ENCODE data around the gene SRP68. TPM values are rescaled to one million over a fixed set of nuclear protein-coding genes. Genes with fewer than 3 reads are reported as not detected.

SRP68 gene
- total and polyA plus RNA-seq, 2 of the 4 experiments (the other 2 are of a cell fraction), result 47.1 to 82.6 TPM

GRCh38 chr17:76076765-76077583 lies 4.7 kb upstream of the SRP68 start:
- H2BK15ac ChIP-seq (ENCODE audit: low read depth, low read length), result no peak overlapping the region
- H3K9me1 ChIP-seq (ENCODE audit: insufficient read depth, low read length), result peaks cover 11% of the 10 kb centered on the region
- no peak overlapping the region for H3K4ac ChIP-seq (ENCODE audit: low read depth, low read length)
- no peak overlapping the region for H4K91ac ChIP-seq (ENCODE audit: insufficient read depth, low read depth, low read length)
- no peak overlapping the region for H2BK20ac ChIP-seq (ENCODE audit: low read depth, low read length)
- H3K4me1 ChIP-seq (ENCODE audit: control insufficient read depth, insufficient read depth, low read length), result peaks cover 3% of the 10 kb centered on the region; the same call in 1 of the 2 replicates
- no peak overlapping the region for H2BK120ac ChIP-seq (ENCODE audit: low read depth, low read length)
- no peak overlapping the region for H3K4me2 ChIP-seq (ENCODE audit: low read depth, low read length)
- no peak overlapping the region for H3K23ac ChIP-seq (ENCODE audit: low read depth, low read length)
- BruUV-seq (replicated peaks), result no TSS peak
- no peaks in the 10 kb centered on the region for H3K9me3 ChIP-seq (ENCODE audit: control insufficient read depth, insufficient read depth, low read length)
- WGBS, 2 experiments (ENCODE audit: extremely low coverage in 2 of 2, insufficient read length in 1 of 2), result 3% methylated on average over 38 of the region's 82 CpGs; no CpG with 5 or more reads in 1 of the 2 experiments
- H3K4me3 ChIP-seq (ENCODE audit: insufficient read depth, low read depth, low read length), result no peak overlapping the region
- ATAC-seq (ENCODE audit: low read depth) (no peak), DNase-seq (peak; percentile 41)
- dilution Hi-C loops (cut with HindIII; ENCODE audit: low sequenced_read_pairs, unreplicated experiment) (no loop called here), intact Hi-C loops (cut with micrococcal nuclease) (loop anchor here (10.0 kb wide), 1 partner anchor 172 kb away; the partner anchor contains the start of gene MRPL38), in situ Hi-C loops (cut with MboI; ENCODE audit: low sequenced_read_pairs) (no loop called here)
- H2AK5ac ChIP-seq (ENCODE audit: low read depth, low read length), result no peak overlapping the region
- H3K56ac ChIP-seq (ENCODE audit: extremely low read depth, insufficient read depth, low read length), result no peak overlapping the region
- H3K79me1 ChIP-seq (ENCODE audit: low read depth in 1 of 2, low read length in 2 of 2), result peaks cover 0 to 8% of the 10 kb centered on the region in 2 experiments; a peak in 2 of 4 replicates
- H3K14ac ChIP-seq (replicated peaks; ENCODE audit: low read depth, low read length), result no peak overlapping the region
- H4K5ac ChIP-seq (ENCODE audit: low read depth, low read length), result no peak overlapping the region
- TF ChIP-seq ELK1 (IDR thresholded peaks at IDR 0.05; ENCODE audit: borderline replicate concordance, low read depth, low read length) (no peak), MXI1 (IDR thresholded peaks at IDR 0.05; ENCODE audit: borderline replicate concordance, low read depth, low read length) (no peak), RAD21 (IDR thresholded peaks at IDR 0.05; ENCODE audit: low read length) (no peak), MAZ (IDR thresholded peaks at IDR 0.05; ENCODE audit: borderline replicate concordance, low read depth, low read length) (no peak), CEBPB (IDR thresholded peaks at IDR 0.05; ENCODE audit: low read depth, low read length) (no peak), POLR2A (IDR thresholded peaks at IDR 0.05; ENCODE audit: low read depth, low read length) (no peak), FOS (IDR thresholded peaks at IDR 0.05; ENCODE audit: low read depth, low read length) (no peak), RFX5 (IDR thresholded peaks at IDR 0.05; ENCODE audit: low read depth, low read length) (no peak), NFE2L2 (IDR thresholded peaks at IDR 0.05; ENCODE audit: low read depth, low read length) (no peak), MAFK (IDR thresholded peaks at IDR 0.05; ENCODE audit: low read depth, low read length) (no peak)
- peaks cover 66% of the 10 kb centered on the region for H3K27me3 ChIP-seq (ENCODE audit: control insufficient read depth, insufficient read depth, low read length)
- ChIA-PET POLR2A (ENCODE audit: unreplicated experiment) (no interaction called here), CTCF (no interaction called here)
- no peak overlapping the region for H3K27ac ChIP-seq (ENCODE audit: insufficient read depth, low read length)
- no peak overlapping the region for H2BK5ac ChIP-seq (ENCODE audit: low read depth, low read length, poor library complexity, severe bottlenecking)
- H2AFZ ChIP-seq (replicated peaks; ENCODE audit: low read length, poor library complexity), result no peak overlapping the region
- peaks cover 14% of the 10 kb centered on the region for H4K20me1 ChIP-seq (ENCODE audit: insufficient read depth, low read length)
- no peak overlapping the region for H3K9ac ChIP-seq (ENCODE audit: low read depth, low read length)
- H2AK9ac ChIP-seq (replicated peaks; ENCODE audit: low read depth, low read length, poor library complexity), result no peak overlapping the region
- no peak overlapping the region for H3K18ac ChIP-seq (ENCODE audit: low read depth, low read length)
- no peak overlapping the region for H4K8ac ChIP-seq (ENCODE audit: low read depth in 2 of 2, low read length in 2 of 2)
- no peaks in the 10 kb centered on the region for H3K36me3 ChIP-seq (ENCODE audit: control insufficient read depth, insufficient read depth, low read length)

Measured in IMR-90 (cell line).